GM19193 (cell line): ENCODE measurements around the gene PHF14.

ENCODE experiments used
- POLR2A ChIP-seq: IDR thresholded peaks from 4 replicates; pipeline ENCODE4 v1.6.1; 2011; ENCODE audit not compliant: insufficient read depth, insufficient read length; ENCODE audit errors: extremely low read depth

PHF14 gene

GRCh38 chr7:10981317-10981716 lies 7.6 kb downstream of the PHF14 start:
- no peak for TF ChIP-seq POLR2A

DNA sequence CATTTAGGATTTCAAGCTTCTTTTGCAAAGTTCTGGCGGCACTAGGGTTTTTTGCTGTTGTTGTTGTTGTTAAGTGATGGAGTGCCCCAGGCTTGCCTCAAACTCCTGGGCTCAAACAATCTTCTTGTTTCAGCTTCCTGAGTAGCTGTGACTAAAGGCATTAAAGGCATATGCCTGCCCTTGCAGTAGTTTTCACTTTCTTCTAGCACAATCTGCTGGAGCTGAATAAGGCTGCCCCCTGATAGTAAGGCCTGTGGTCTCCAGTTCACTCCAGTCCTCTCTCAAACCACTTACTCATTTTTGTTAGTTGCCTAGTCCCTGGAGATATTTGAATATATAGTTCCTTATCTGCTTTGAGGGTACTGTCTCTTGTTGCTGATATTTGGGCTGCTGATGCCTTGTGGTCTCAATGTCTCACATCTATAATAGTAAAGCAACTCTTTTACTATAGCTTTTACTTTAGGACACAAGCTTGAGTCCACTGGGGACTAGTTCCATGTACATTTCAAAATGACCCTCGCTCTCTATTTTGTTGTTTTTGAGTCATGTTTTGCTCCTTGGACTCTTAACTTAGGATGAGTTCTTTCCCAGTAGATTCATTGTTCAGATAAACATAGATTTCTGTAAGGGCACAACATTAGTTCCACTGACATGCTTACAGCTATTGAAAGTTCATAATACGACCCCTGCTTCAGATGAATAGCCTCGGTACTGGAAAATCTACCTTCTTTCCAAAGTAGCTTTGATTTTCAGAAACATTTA lies 25.5 kb downstream of the PHF14 start:
- TF ChIP-seq POLR2A, result no peak

GRCh38 chr7:11005202-11005601 lies 31.5 kb downstream of the PHF14 start:
- TF ChIP-seq POLR2A, result no peak

DNA sequence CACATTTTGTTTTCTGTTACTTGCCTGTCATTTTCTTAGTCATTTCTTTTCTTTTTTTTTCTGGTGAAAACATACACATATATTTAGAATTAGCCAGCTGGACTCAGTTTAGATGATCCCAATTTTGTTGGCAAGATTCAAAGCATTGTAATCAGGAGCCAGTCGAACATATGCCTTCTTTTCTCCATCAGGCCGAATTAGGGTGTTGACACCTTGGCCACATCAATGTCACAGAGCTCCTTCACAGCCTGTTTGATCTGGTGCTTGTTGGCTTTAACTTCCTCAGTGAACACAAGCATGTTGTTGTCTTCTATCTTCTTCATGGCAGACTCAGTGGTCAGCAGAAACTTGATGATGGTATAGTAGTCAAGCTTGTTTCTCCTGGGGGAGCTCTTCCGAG lies 32.6 kb downstream of the PHF14 start:
- TF ChIP-seq POLR2A, result no peak

DNA sequence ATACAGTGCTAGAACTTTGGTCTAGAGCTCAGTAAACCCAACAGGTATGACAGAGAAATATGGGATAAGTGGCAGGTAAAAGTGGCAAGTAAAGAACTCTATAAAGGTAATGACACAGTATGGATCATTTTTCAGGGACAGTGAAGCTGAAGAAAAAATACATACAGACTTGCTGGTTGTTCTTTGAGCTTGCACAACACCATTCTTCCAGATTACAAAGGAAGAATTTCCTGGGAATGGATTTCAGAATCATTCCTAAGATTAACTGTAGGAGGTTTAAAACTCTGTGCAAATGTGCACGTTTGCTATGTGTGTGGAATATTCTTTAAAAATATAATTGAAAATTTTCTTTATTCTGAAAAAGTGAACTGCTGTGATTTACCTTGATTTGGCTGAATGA lies 36.0 kb downstream of the PHF14 start:
- TF ChIP-seq POLR2A, result no peak

DNA sequence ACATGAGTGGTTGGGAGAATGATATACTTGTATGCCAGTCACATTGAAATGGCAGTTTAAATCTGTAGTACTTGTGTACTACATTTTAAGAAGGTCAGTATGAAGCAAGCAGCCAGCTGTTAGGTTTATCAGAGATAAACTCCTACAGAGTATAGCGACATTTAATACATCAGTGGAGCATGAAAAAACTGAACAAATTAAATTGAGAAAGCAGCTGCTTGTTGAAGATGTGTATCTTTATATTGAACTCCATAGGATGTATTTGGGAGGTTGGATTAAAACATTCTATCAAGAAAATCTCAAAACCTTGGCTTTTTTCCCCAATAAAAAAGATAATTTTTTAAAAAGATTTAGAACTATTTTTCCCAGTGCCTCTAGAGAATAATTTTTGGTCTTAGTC lies 47.8 kb downstream of the PHF14 start:
- no peak for TF ChIP-seq POLR2A

- no peak for TF ChIP-seq POLR2A
These were observed 53.0 kb downstream of the PHF14 start for GRCh38 chr7:11026452-11027359.

DNA sequence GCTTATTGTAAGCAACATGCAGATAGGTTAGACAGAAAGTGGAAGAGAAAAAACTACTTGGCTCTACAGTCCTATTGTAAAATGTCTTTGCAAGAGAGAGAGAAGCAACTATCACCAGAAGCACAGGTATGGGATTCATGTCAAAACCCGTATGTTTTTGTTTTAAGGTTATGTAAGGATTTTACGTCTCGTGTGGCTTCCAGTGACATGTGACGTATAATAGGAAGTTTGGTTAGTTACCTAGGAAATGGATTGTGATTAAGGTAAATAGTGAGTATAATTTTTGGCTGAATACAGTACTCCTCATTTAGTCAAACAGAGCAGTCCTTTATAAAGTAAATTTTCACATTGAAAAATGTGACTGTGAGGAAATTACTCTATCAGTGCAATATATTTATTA lies 62.0 kb downstream of the PHF14 start:
- no peak for TF ChIP-seq POLR2A

DNA sequence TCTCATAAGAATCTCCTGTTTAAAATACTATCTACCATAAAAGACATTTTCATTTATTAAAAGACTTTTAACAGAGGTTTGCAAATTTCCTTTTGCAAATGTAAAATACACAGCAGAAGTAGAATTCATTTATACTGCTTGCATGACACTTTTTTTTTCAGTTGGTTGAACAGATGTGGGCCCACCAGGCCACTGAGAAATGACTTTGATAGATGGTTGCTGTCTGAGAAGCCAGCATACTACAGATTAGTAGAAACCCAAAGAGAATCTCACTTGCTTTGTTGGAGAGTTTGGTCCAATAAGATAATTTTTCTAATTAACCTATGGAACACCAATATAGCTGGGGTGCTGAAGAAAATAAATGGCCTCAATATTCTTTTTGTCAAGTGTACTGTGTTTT lies 66.3 kb downstream of the PHF14 start:
- no peak for TF ChIP-seq POLR2A

- no peak for TF ChIP-seq POLR2A
These were observed 80.4 kb downstream of the PHF14 start for GRCh38 chr7:11054033-11054432.

- no peak for TF ChIP-seq POLR2A
These were observed 87.2 kb downstream of the PHF14 start for GRCh38 chr7:11060893-11061292.

GRCh38 chr7:11062110-11062509 lies 88.4 kb downstream of the PHF14 start:
- no peak for TF ChIP-seq POLR2A

- no peak for TF ChIP-seq POLR2A
These were observed 95.9 kb downstream of the PHF14 start for GRCh38 chr7:11069591-11069990.

DNA sequence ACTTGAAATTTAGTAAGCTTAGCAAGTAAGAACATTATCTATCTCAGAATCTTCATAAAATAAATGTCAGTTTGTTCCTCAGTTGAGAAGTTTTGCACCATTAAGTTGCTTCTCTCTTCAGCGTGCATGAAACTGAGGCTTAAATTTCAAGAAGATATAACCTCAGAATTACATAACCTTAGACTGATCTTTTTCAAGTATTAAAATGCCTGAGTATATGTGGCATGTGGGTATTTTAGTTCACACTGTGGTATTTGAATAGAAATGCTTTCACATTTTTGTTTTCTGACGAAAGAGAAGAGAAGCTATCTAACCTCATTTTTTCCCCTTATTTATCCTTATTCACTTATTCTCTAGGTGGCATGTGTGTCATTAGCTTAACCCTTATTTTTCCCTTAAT lies 104.1 kb downstream of the PHF14 start:
- TF ChIP-seq POLR2A, result no peak

- TF ChIP-seq POLR2A, result no peak
These were observed 104.7 kb downstream of the PHF14 start for GRCh38 chr7:11078247-11078834.
